Vagina (tissue), 2 donors: ENCODE data around the gene ZNF423. TPM values are rescaled to one million over a fixed set of nuclear protein-coding genes. Genes with fewer than 3 reads are reported as not detected.

Source experiments
- DNase-seq, 2 donors: peaks; one replicate each; pipeline ENCODE4 v3.0.0-alpha.2; 2017; ENCODE audit errors: extremely low spot score in 2 of 2
- H3K27ac ChIP-seq: fragments of 200-600 bp; sonication (generic); one replicate; pipeline ENCODE4 v1.5.1; 2019
- H3K27me3 ChIP-seq: fragments of 200-600 bp; sonication (generic); one replicate; pipeline ENCODE4 v1.5.1; 2019
- H3K36me3 ChIP-seq, 2 donors: fragments of 200-600 bp; sonication (generic); one replicate each; pipeline ENCODE4 v1.5.1; 2017 to 2019
- H3K4me1 ChIP-seq: fragments of 200-600 bp; sonication (generic); one replicate; pipeline ENCODE4 v1.5.1; 2019
- H3K4me3 ChIP-seq, 2 donors: fragments of 200-600 bp; sonication (generic); 1 replicate in 1 of 2; 2 replicates in 1 of 2; pipeline ENCODE4 v1.5.1; 2016 to 2019
- H3K9me3 ChIP-seq: fragments of 200-600 bp; sonication (generic); one replicate; pipeline ENCODE4 v1.5.1; 2019
- POLR2A ChIP-seq, 2 donors: fragments of 450-650 bp; IDR thresholded peaks; one replicate each; pipeline ENCODE4 v1.6.1; 2017; ENCODE audit warnings: antibody characterized with exemption in 2 of 2, mild to moderate bottlenecking in 2 of 2, moderate library complexity in 2 of 2
- POLR2AphosphoS5 ChIP-seq, 2 donors: sonication (generic); formaldehyde crosslinking; IDR thresholded peaks; one replicate each; pipeline ENCODE4 v1.9.0; 2017; ENCODE audit warnings: antibody characterized with exemption in 2 of 2, mild to moderate bottlenecking in 2 of 2, low read depth in 1 of 2; ENCODE audit not compliant: insufficient read depth in 1 of 2
- intact Hi-C: fragments of 100-400 bp; cut with DNase I; formaldehyde crosslinking; loops from one replicate; pipeline ENCODE4 v1.15.1; 2023
- total RNA-seq: library from RNA; depleted of rRNA; stranded (reverse); fragments of >200 nt; gene quantifications from one replicate; pipeline ENCODE4 v1.2.3, GENCODE V29; 2016
- TF ChIP-seq, protein P1 (sequence below), 3 experiments: fragments of 450-650 bp in 2 of 3; fragments of 200-600 bp in 1 of 3; sonication (generic) in 1 of 3; IDR thresholded peaks; one replicate each; pipeline ENCODE4 v1.5.1; 2017 to 2019; ENCODE audit warnings: antibody characterized with exemption in 3 of 3, mild to moderate bottlenecking in 2 of 3, moderate library complexity in 2 of 3

Gene ZNF423
- total RNA-seq, result 10.3 TPM

- no peak for DNase-seq
- peaks cover 30% of the 10 kb centered on the region for H3K4me1 ChIP-seq
- no peaks in the 10 kb centered on the region for H3K36me3 ChIP-seq
- H3K9me3 ChIP-seq, result no peaks in the 10 kb centered on the region
- peak within 1 kb of the TSS; percentile 53 to 92 for H3K4me3 ChIP-seq
- H3K27ac ChIP-seq, result peak within 1 kb of the TSS; percentile 87
- TF ChIP-seq POLR2AphosphoS5 (IDR thresholded peaks at IDR 0.05; ENCODE audit: insufficient read depth in 1 of 2, low read depth in 1 of 2) (no peak), POLR2A (IDR thresholded peaks at IDR 0.05) (no peak)
- TF ChIP-seq, protein P1, sequence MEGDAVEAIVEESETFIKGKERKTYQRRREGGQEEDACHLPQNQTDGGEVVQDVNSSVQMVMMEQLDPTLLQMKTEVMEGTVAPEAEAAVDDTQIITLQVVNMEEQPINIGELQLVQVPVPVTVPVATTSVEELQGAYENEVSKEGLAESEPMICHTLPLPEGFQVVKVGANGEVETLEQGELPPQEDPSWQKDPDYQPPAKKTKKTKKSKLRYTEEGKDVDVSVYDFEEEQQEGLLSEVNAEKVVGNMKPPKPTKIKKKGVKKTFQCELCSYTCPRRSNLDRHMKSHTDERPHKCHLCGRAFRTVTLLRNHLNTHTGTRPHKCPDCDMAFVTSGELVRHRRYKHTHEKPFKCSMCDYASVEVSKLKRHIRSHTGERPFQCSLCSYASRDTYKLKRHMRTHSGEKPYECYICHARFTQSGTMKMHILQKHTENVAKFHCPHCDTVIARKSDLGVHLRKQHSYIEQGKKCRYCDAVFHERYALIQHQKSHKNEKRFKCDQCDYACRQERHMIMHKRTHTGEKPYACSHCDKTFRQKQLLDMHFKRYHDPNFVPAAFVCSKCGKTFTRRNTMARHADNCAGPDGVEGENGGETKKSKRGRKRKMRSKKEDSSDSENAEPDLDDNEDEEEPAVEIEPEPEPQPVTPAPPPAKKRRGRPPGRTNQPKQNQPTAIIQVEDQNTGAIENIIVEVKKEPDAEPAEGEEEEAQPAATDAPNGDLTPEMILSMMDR (IDR thresholded peaks at IDR 0.05), result no peak
- intact Hi-C loops, result loop anchor here (2.0 to 10.0 kb wide), 5 partner anchors 15 to 364 kb away; no protein-coding TSS in a partner anchor
- H3K27me3 ChIP-seq, result no peaks in the 10 kb centered on the region
Observed at GRCh38 chr16:49855822-49856671, at the start of gene ZNF423. Gene ZNF423 (minus strand): TSS chr16:49856112. CDS start chr16:49855774, 338 bp downstream.

GRCh38 chr16:49904348-49905062, 48.6 kb upstream of the ZNF423 start:
- no peaks in the 10 kb centered on the region for H3K36me3 ChIP-seq
- no peak overlapping the region for H3K4me3 ChIP-seq
- TF ChIP-seq POLR2A (IDR thresholded peaks at IDR 0.05) (no peak), POLR2AphosphoS5 (IDR thresholded peaks at IDR 0.05; ENCODE audit: insufficient read depth in 1 of 2, low read depth in 1 of 2) (no peak)
- TF ChIP-seq, protein P1 (IDR thresholded peaks at IDR 0.05), result no peak
- H3K4me1 ChIP-seq, result no peaks in the 10 kb centered on the region
- intact Hi-C loops, result no loop called here
- no peak overlapping the region for H3K27ac ChIP-seq
- no peaks in the 10 kb centered on the region for H3K9me3 ChIP-seq
- no peak for DNase-seq
- H3K27me3 ChIP-seq, result no peaks in the 10 kb centered on the region

DNA sequence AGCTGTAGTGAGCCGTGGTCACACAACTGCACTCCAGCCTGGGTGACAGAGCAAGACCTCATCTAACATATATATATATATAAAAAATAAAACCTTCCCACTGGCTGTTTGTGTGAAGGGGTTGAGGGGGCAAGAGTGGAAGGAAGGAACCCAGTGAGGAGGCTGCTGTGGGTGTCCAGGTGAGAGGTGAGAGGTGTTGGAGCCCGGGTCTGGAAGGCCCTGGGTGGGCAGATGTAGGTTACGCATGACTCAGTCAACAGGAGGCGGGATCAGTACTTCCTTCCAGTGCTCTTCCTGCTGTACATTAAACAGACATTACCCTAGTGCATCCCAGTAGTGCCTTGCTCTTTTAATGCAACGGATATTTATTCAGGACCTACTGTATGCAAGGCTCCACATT, 47.0 kb upstream of the ZNF423 start:
- no peak for TF ChIP-seq POLR2AphosphoS5 (IDR thresholded peaks at IDR 0.05; ENCODE audit: insufficient read depth in 1 of 2, low read depth in 1 of 2)
- TF ChIP-seq, protein P1 (IDR thresholded peaks at IDR 0.05), result no peak
- Histone ChIP-seq H3K36me3 (no peaks in the 10 kb centered on the region), H3K27me3 (no peaks in the 10 kb centered on the region), H3K27ac (no peak overlapping the region), H3K4me3 (no peak overlapping the region), H3K4me1 (no peaks in the 10 kb centered on the region), H3K9me3 (no peaks in the 10 kb centered on the region)
- DNase-seq, result no peak
- intact Hi-C loops, result no loop called here

GRCh38 chr16:49901711-49902110, 45.8 kb upstream of the ZNF423 start:
- no peak for DNase-seq
- H3K27ac ChIP-seq, result no peak overlapping the region
- no peaks in the 10 kb centered on the region for H3K4me1 ChIP-seq
- H3K4me3 ChIP-seq, result no peak overlapping the region
- no peaks in the 10 kb centered on the region for H3K36me3 ChIP-seq
- no peak for TF ChIP-seq POLR2AphosphoS5 (IDR thresholded peaks at IDR 0.05; ENCODE audit: insufficient read depth in 1 of 2, low read depth in 1 of 2)
- no peak for TF ChIP-seq POLR2A (IDR thresholded peaks at IDR 0.05)
- TF ChIP-seq, protein P1 (IDR thresholded peaks at IDR 0.05), result no peak
- H3K9me3 ChIP-seq, result no peaks in the 10 kb centered on the region
- intact Hi-C loops, result no loop called here
- no peaks in the 10 kb centered on the region for H3K27me3 ChIP-seq
